ENCODE data around the gene GLIS1.

DNA sequence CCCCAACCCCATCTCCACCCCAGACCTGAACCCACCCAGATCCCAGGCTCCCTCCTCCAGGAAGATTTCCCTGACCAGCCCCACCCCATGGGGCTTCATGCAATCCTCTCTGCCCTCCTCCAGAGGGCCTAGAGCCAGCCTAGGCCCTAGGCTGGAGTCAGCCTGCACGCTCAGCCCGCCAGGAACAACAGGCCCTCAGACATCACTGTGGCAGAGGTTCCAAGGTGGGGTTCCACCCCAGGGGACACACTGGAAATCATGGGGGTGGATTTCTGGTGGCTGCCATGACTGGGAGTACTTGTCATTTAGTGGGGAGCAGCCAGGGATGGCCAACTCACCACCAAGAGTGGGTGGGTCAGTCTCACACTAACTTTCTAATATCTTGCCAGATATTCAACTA is 122.0 kb downstream of the GLIS1 start:
- TF ChIP-seq, protein P1, sequence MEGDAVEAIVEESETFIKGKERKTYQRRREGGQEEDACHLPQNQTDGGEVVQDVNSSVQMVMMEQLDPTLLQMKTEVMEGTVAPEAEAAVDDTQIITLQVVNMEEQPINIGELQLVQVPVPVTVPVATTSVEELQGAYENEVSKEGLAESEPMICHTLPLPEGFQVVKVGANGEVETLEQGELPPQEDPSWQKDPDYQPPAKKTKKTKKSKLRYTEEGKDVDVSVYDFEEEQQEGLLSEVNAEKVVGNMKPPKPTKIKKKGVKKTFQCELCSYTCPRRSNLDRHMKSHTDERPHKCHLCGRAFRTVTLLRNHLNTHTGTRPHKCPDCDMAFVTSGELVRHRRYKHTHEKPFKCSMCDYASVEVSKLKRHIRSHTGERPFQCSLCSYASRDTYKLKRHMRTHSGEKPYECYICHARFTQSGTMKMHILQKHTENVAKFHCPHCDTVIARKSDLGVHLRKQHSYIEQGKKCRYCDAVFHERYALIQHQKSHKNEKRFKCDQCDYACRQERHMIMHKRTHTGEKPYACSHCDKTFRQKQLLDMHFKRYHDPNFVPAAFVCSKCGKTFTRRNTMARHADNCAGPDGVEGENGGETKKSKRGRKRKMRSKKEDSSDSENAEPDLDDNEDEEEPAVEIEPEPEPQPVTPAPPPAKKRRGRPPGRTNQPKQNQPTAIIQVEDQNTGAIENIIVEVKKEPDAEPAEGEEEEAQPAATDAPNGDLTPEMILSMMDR (IDR thresholded peaks at IDR 0.05), result no peak
- TF ChIP-seq POLR2A (IDR thresholded peaks at IDR 0.05), result no peak

All from lower leg skin (tissue), 3 donors.